ENCODE data around the gene FGFBP2.

The FGFBP2 gene, protein sequence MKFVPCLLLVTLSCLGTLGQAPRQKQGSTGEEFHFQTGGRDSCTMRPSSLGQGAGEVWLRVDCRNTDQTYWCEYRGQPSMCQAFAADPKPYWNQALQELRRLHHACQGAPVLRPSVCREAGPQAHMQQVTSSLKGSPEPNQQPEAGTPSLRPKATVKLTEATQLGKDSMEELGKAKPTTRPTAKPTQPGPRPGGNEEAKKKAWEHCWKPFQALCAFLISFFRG

DNA sequence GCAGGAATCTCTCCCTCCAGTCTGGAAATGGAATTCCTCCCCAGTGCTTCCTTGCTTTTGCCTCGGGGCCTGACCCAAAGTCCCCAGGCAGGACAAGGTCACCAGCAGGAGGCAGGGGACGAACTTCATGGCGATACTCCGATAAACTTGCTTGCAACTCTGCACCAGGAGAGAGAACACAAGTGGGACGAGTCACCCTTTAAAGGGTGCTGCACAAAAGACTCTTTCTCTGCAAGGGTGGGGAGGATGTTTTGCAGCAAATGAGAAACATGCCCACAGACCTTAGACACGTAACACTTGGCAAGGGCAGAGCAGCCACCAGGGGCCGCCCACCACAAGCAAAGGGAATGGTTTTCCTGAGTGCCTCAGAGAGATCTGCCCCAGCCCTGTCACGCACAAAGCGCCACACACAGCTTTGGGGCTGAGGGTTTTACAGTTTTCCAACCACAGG, at the start of gene FGFBP2:
Gene FGFBP2 (minus strand): TSS at position 175 of the 451 bp plus-strand sequence. CDS start 46 bp downstream, at position 129.
- DNase-seq, result peak; percentile 72

DNA sequence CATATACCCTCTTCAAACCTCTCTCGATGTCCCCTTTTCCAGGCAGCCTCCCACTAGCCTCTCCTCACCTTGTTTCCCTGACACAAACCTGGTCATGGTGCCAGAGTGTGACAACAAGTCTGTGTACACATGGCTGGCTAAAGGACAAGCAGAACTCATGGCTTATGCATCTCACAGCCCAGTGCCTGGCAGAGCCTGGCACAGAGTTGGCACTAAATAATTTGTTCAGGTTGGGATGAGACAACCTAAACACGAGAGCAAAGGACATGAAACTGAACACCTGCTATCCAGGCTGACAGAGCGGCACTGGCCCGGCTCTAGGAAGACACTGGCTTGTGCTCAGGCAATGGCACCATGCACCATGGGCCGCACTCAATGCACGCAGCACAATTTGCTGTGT, 48.2 kb upstream of the FGFBP2 start:
- no peak for DNase-seq

DNA sequence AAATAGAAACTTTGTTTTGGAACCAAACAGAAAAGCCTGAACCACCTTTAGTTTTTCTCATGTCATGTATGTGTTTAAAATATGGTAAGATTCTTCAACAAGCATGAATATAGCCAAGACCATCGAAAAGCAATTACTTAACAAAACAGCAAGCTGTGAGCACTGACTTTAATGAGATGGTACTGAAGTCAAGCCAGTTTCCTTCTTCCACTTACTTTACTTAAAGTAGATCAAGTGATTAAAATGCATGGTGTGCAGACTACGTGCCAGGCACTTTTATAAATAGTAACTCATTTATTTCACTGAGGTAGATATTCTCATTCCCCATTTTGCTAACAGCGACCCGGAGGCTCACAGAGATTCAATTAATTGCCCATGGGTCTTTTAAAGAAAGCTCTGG, 46.2 kb upstream of the FGFBP2 start:
- no peak for DNase-seq

DNA sequence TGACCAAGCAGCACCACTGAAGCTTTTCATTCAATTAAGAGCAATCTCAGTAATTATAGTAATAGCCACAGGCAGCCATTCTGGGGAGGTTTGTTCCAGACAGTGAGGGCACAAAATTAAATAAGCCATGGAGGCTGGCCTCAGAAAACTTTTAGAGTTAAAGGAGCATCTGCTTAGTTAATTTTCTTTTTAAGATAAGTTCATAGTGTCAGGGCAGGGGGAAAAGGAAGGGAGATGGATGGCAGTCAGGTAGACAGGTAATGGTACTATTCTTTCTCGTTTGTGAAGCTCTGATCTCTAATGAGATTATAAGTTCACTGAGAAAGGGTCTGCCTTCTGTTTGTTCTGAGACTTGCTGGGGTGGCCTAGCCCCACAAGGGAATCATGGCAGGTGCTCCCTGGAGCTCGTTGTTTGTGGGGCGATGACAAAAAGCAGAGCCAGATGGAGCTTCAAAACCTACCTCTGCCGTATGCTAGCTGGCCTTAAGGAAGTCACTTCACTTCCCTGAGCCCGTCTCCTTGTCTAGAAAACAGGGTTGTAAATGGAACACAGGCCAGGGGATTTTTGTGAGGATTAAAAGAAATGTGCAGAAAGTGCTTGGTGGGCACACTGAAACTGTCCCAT, 44.6 kb upstream of the FGFBP2 start:
- DNase-seq, result no peak

DNA sequence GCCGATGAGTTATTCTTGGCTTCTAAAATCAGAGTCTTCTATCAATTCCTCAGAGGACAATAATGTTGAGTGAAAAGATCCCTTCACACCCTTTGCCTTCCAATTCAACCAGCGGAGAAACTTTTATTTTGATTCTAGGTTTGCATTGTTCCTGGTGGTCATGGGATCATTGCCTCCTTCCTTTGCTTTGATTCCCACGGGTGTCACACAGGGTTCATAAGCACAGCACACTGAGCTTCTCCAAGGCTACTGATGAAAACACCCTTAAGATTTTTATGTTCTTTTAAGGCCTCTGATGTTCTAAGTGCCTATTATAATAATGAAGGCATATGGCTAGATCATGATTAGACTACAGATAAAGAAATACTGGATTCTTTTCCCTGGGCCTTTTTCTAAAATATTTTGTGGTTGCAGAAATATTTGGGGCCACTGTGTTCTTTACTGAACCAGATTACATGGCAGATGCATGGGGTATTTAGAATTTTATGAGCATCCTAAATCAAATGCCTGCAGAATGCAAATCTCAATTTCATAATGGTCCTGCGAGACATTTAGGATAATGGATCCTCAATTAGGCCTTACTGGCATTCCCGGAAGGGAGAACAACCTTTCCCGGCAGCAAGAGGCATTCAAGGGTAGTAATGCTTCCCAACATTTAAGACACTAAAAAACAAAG, 43.9 kb upstream of the FGFBP2 start:
- no peak for DNase-seq

DNA sequence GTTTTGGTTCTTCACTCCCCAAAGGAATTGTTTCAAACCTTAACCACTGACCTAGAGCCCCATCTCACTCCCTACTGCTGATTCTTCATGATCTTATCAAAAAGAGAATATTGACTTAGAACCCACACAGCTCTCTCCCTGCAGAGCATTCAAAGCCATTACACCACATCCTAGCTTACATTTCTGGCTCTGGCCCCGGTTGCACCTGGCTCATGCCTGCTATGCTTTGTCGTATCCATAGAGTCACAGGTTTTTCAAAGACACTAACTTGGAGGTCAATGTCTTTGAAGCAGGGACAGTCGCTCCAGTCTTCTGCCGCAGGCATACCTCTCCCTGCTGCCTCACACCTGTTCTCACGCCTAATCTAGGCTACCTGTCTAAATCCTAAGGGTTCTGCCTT, 42.7 kb upstream of the FGFBP2 start:
- DNase-seq, result no peak

DNA sequence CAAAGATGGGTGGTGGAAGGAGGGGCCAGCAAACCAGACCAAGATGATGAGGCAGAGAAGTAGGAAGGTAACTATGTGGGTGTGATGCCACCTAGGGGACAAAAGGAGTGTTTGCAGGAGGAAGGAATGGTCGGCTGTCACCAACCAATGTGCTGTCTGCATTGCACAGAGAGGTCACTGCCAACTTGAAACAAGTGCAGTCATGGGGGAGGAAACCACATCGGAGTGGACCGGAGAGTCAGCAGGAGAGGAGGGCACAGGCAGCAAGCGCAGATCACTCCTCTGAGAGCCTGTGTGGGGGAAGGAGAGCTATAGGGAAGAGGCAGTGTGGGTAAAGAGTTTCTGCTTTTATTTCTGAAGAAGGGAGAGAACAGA, 38.5 kb upstream of the FGFBP2 start:
- peak; percentile 28 for DNase-seq

DNA sequence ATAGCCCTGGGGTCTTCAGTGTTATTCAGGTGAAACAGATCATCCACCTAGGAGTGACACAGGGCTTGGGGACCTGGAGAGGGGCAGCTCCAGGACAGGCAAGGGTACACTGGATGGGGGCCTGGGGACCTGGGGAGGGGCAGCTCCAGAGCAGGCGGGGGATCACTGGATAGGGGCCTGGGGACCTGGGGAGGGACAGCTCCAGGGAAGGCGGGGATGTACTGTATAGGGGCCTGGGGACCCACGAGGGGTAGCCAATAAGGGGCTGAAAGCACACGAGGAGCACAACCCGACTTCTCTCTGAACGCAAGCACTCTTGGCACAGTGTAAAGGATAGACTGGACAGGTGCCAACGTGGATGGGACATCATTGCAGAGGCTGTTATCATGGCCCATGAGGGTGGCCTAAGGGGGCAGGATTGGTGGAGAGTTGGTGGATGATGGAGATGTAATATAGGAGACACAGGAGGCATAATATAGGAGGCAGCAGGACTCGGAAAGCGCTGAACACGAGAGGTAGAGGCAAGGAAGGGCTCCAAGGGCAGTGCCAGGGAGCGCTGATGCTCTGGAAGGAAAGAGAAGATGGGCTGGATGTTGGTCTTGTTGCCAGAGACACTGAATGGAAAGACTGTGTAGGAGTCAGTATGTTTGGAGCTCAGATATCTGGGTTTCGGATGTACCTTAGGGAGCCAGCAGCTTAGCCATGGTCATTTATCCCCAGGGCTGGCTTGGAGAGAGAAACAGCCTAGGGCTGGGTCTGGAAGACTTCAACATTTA, 37.9 kb upstream of the FGFBP2 start:
- DNase-seq, result no peak

DNA sequence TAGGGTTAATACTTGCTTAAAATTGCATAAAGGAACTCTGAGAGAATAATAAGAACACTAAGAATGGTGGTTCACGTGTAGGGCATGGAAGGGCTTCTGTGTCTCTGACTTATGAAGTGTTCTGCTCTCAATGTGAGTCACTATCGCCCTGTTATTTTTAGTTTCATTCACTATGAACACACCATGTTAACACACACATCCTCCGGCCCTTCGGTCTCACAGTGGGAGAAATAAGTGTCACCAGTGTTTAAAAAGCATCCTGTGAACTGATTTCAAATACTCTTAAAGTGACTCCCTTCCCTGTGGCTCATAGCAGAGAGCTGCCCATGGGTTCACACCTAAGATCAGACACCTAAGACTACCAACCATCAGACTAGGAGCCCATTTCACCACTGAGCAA, 33.8 kb upstream of the FGFBP2 start:
- DNase-seq, result no peak

DNA sequence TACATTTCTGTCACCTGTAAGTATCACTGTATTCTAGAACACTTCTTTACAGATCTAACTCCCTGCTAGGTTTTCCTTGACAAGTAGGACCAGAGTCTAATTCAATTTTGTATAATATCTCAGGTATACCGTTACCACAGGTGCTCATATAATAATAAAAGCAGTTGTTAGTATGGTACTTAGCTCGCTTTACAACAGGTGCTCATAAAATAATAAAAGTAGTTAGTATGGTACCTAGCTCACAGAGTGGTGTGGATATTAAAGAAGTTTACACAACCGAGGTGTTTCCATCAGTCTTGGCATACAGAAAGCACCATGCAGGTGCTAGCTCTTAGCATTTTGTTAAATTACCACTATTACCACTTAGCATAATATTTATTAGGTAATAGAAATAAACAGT, 32.9 kb upstream of the FGFBP2 start:
- DNase-seq, result no peak

DNA sequence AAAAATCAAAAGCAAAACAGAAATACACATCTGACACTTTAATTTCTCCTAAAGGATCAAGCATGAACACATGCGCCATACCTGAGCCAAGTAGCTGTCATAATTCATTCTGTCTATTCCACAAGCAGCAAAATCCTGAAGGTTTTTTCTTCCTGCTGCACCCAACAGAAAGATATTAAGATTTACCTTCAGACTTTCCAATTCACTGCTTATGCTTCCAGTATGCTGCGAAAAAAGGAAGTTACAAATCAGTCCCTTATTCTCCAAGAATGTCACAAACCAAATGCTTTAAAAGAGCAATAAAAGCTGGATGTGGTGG, 29.2 kb upstream of the FGFBP2 start:
- DNase-seq, result no peak

DNA sequence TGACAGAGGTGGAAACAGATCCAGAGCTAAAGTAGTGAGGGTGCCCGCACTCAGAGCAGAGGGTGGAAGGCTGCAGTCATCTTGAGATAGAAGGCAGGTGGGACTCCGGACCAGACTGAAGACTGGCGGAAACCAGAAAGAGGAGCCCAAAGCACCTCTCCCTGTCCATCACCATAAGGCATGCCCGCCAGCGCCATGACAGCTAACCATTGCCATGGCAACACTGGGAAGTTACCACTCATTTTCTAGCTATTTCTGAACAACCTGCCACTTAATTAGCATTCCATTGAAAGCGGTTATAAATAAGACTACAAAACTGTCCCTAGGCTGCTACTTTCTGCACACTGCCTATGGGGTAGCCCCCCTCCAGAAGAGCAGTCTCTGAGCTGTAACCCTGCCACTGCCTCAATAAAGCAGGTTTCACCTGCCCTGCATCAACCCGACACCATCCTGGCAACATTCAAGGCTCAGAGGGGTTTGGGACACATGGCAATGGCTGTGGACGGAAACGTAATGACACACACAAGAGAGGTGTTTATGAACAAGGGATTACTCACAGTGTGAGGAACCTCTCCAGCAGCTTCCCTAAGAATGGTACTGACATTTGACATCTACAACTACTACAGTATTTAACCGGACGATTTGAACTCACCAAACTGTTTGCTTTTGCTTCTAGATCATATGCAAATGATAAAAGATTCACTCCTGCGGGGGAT, 27.8 kb upstream of the FGFBP2 start:
- DNase-seq, result no peak

DNA sequence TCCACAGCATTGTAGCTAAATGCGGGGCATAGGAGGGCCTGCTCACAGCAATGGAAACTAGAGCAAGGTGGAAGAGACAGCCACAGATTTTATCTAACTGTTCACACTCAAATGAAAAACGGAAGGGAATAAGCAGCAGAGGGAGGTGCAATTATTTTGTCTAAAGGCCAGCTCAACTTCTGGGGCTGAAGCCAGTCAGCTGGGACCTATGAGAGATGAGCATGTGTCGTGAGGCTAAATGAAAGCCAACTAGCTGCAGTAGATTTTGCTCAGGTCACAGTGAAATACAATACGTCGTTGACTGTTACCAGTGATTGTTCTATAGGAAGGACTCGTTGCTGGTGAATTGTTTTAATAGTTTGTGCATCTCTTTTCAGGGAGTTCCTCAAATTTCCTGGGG, 26.4 kb upstream of the FGFBP2 start:
- DNase-seq, result no peak

DNA sequence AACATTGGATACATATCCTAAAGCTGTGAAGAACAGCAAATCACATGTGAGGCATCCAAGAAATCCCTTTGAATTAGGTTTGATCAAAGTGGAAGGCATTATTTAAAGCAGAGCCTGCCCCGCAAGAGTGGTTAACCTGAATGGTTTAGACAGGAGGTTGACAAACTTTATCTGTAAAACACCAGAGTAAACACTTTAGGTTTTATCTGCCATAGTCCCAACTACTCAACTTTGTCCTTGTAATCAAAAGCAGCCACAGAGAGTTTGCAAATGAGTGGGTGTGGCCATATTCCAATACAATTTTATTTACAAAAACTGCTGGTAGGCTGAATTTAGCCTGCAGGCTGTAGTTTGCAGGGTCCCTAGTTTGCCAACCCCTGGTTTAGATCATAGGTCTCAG, 25.2 kb upstream of the FGFBP2 start:
- no peak for DNase-seq

DNA sequence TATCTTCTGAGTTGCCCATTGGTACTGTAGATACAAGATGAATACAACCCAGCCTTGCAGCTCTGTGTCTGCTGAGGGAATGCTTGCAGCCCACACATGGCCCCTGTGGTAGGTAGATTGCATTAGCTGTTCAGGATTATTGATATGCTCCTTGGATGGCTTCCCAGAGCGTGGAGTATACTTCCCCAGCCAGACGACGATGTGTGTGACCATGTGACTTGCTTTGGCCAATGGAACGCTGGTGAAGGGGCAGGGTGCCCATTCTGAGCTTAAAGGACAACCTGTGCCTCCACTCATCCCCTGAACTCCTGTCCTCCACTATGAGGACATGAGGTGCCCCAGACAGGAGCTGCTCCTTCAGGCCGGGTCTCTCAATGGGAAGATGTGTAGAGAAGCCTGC, 23.9 kb upstream of the FGFBP2 start:
- DNase-seq, result no peak

DNA sequence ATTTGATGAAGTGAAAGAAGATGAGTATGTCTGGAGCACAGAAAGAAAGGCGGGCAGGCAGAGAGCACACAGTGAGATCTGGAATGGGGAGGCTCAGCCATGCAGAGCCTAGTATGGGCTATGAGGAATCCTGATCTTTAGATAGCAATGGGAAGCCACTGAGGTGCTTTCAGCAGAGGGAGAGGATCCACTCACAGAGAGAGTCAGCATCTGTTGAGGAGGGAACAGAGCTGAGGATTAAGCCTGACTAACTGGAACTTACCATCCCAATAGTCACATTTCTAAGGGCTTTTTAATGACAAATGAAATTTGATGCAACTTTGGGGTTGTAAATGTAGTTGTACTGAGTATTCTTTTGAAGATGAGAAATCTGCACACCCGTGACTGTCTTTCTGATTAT, 20.6 kb upstream of the FGFBP2 start:
- DNase-seq, result no peak

DNA sequence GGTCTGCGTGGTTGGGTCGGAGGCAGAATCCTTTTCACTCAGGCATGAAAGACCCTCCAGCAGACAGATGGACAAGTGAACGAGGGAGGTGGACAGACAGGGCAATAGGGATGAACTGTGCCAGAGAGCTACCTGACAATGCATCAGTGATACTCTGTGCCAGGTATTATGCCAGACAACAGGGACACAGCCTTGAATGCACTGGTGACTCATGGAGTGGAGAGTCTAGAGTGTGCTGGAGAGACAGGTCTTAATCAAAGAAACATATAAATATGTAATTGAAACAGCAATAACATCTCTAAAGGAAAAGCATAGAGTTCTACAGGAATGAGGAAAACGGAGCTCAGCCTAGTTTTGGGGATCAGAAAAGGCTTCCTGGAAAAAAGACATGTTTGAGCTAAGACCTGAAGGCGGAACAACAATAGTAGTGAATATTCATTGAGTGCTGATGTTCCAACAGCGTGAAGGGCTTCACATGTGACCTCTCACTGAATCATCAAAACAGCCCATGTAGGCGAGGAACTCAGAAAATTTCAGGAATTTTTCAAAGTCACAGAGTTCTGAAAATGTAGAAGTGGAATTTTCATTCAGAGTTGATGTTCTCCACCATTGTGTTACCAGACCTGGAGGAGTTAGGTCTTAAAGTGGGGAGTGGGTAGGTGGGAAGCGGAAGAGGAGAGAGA, 20.0 kb upstream of the FGFBP2 start:
- no peak for DNase-seq

DNA sequence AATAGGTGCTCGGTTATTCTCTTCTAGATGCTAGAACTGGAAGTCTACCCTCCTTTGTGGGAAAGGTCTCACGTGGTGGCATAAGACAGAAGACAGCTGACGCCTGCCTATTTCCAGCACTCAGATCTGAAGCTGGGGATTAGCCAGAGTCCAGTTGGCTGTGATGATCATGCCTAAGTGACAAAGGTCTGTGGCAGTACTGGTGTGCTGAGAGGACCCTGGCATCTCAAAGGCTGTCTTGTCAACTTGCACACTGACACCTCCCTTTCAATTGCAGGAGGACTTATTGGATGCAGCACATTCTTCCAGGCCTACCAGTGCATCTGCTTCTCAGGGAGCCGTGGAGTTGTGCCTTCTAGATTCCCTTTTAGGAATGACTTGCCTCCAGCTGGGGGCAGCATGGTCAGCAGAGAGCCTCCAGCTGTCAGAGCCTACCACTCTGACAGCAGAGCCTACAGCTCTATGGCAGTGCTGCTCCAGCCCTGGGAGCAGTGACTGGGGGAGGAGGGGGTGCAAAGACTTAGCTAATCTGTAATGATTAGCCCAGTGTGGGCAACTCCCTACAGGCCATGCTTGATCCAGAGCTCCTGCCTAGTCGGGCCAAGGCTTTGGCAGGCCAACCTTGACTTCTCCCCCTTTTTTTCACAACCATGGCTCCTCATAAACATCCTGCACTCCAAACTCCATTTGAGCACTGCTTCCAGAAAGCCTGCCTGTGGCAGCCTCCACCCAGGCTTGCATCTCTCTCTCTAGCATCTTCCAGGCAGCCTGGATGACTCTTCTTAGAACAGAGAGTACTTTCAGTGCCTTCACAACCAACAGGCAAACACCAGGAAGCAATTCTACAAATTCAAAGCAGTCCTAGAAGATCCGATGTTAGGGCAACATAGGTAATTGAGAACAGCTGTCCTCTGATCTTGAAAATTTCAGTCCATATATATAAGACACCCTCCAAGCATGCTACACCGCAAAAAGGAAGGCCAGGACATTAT, 13.8 kb upstream of the FGFBP2 start:
- DNase-seq, result no peak

DNA sequence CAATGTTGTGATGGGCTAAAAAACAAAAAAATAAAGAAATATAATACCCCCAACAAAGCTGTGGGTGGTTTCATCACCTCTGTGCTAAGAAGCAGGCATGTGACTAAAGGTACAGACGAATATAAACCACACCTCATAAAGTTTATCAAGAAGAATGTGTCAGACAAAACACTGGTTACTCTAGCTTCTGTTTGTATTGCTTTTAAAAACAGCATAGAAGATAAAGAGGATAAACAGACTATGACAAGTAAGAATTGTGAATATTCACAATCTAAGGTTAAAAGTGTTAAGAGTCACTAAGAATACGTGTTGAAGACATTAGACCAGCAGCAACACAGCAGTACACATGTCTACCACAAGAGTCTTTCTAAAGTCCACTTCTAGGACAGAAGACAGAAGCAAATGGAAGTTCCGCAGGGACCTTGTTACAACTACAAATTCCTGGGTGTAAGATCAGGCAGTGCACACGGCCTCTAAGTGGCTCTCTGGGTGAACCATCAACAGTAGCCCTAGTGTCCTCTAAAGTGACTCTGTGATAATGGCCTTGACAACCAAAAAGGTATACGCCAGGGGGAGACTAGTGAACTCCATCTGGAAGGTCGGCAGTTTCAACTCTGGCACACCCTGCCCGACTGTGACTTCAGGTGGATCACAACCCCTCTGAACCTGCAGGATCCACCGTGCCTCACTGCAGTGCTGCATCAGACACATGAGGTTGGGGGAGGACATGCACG, 8.3 kb upstream of the FGFBP2 start:
- no peak for DNase-seq

DNA sequence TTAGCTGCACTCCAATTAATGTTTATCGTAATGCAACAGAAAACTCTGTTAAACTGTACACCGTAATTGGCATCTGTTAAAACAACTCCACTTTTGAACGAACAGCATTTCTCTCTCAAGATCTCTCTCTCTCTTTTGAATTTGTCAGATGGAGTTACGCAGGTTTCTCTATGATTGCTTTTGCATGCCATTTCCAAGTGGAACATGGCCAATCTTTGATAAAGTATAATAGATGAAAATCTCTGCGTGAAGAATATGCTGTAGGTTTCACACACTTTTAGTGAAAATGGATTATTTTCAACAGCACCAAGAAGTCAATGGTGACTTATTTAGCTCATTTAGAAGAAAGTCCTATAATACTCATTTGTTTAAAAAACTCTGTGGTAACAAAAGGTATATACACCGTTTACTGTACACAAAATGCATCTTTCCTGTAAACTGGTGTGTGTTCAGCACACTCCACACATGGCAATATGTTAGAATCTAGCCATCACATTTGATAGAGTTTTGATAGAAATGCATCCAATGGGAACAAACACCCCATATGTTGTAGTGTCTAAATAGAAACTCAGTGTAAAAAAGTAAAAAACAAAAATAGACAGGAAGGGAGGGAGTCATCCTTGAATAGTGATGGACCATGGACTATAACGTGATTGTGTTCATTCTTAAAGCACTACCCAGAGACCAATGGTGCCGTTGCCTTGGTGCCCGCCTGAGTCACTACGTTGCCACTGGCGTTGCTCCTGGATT, 5.8 kb upstream of the FGFBP2 start:
- DNase-seq, result no peak

Data from activated CD8-positive, alpha-beta memory T cell treated with anti-CD3 and anti-CD28 coated beads, Interleukin-2, amount 50 U/mL, for 4 hours (primary cell).